Fibroblast of pulmonary artery (primary cell): ENCODE data around the gene HDAC9.

Source experiments
- DNase-seq: peaks from one replicate; pipeline ENCODE4 v3.0.0-alpha.2; 2010; ENCODE audit warnings: low read depth
- H3K4me3 ChIP-seq: replicated peaks from 2 replicates; pipeline ENCODE4 v1.5.1; 2011; ENCODE audit warnings: low read depth, mild to moderate bottlenecking, control low read depth, low read length, moderate library complexity
- TF ChIP-seq, protein P1 (sequence below): IDR thresholded peaks from 2 replicates; pipeline ENCODE4 v1.5.1; 2011; ENCODE audit warnings: mild to moderate bottlenecking, control low read depth, low read length, inconsistent platforms; ENCODE audit errors: missing control alignments

Gene HDAC9

DNA sequence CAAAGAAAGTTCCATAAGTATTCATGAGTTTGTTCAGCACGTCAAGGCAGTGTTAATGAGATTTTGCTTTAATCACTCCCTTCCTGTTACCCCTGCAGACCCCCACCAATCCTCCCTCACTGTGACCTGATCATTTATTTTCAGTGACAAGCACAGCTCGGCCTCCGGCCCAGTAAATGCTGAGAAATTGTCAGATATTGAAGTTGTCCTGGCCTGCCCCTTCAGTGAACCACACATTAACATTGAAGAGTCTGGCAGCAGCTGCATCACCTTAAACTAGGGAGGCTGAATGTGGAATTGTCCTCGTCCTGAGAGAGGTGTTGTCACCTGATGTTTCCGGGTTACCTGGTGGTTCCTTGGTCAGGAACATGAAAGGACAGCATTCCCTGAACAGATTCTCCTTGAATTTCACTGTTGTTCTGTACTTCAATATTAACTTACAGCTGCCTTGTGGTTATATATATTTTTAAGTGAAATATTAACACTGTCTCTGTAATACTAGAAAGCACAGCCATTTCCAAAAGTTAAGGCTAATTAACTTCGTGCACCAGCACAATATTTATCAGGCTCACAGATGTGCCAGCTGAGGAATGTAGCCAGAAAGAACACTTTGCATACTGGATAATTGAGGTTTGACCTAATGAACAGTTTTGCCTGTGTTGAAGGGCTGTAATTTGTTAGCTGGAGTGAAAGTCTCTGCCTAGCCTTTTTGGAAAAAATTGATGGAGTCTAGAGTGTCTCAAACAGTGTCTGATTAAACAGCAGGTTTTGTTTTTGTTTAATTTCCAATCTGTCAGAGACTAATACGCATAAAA lies 265.3 kb downstream of the HDAC9 start:
- TF ChIP-seq, protein P1, sequence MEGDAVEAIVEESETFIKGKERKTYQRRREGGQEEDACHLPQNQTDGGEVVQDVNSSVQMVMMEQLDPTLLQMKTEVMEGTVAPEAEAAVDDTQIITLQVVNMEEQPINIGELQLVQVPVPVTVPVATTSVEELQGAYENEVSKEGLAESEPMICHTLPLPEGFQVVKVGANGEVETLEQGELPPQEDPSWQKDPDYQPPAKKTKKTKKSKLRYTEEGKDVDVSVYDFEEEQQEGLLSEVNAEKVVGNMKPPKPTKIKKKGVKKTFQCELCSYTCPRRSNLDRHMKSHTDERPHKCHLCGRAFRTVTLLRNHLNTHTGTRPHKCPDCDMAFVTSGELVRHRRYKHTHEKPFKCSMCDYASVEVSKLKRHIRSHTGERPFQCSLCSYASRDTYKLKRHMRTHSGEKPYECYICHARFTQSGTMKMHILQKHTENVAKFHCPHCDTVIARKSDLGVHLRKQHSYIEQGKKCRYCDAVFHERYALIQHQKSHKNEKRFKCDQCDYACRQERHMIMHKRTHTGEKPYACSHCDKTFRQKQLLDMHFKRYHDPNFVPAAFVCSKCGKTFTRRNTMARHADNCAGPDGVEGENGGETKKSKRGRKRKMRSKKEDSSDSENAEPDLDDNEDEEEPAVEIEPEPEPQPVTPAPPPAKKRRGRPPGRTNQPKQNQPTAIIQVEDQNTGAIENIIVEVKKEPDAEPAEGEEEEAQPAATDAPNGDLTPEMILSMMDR, result no peak
- no peak for DNase-seq

GRCh38 chr7:18762189-18762588 lies 266.6 kb downstream of the HDAC9 start:
- TF ChIP-seq, protein P1, result no peak
- DNase-seq, result peak; percentile 87
- H3K4me3 ChIP-seq, result no peak overlapping the region

More for the DNA sequence above, 265.3 kb downstream of the HDAC9 start:
- no peak overlapping the region for H3K4me3 ChIP-seq

DNA sequence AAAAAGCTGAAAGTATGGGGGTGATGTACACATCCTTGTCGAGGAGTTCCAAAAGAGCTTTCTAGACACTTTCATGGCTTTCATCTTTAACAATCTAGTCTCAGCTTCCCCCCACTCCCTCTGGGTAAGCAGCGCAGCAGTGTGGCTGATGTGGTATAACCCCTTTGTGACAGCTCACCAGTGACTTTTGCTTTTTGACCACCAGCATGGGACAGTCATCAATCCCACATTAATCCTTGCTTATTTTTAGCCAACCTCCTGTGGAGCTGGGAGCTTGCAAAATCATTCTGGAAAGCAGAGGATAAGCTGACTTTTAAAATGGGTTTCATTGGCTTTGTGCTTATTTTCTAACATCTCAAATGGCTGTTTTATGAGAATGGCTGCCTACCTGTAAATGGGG lies 272.7 kb downstream of the HDAC9 start:
- no peak for DNase-seq
- H3K4me3 ChIP-seq, result no peak overlapping the region
- TF ChIP-seq, protein P1, result no peak

DNA sequence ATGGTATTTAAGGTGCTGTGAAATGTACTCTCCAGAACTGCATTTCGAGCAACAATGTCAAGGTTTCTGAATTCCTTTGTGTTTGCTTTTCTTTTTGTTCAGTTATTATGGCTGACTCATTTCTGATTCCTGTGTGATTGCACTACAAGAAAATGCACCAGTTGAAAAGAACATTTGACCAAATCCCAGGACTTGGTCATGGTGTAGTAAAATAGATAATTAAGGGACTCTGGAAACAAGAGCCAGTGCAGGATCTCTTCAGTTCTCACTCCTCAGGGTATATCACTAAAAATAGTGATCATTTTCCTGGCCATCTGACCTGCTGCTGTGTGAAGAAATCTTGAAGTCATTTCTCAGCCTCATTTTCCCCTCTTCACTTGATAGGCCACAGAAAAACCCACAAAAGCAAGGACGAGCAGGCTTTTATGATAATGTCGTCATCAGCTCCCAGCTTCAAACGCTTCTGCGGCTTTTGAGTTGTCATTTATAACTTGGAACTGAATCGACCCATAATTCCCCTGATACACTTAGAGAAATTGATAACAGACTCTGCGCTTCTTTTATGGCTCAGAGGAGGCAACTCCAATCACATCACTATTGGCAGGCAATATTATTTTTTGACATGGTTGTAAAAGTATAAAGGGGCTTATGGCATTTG lies 274.7 kb downstream of the HDAC9 start:
- TF ChIP-seq, protein P1, result no peak
- peak; percentile 74 for DNase-seq
- H3K4me3 ChIP-seq, result no peak overlapping the region

DNA sequence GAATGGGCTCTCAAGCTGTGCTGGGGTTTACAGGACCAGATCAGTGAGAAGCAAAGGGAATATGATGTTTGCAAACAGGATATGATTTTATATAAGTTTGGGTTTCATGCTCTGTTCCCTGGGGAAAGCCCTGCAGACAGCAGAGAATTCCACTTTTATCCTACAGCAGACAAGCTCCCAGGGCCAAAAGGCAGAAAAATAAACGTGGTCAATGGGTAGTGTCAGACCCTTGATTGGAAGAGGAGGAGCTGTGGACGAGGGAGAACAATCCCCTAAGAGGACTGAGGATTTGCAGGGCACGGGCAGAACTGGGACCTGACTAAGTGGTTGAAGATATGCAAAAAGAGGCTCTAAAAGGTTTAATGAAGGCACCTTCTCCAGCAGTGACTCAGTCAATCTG lies 275.3 kb downstream of the HDAC9 start:
- no peak overlapping the region for H3K4me3 ChIP-seq
- TF ChIP-seq, protein P1, result no peak
- DNase-seq, result no peak

GRCh38 chr7:18771834-18772566 lies 276.5 kb downstream of the HDAC9 start:
- no peak for DNase-seq
- no peak overlapping the region for H3K4me3 ChIP-seq
- TF ChIP-seq, protein P1, result no peak
